ENCODE data around the gene A3GALT2. TPM values are rescaled to one million over a fixed set of nuclear protein-coding genes. Genes with fewer than 3 reads are reported as not detected.

Gene A3GALT2
- total RNA-seq, 1 donor from 2014 or later: 0.71 TPM

DNA sequence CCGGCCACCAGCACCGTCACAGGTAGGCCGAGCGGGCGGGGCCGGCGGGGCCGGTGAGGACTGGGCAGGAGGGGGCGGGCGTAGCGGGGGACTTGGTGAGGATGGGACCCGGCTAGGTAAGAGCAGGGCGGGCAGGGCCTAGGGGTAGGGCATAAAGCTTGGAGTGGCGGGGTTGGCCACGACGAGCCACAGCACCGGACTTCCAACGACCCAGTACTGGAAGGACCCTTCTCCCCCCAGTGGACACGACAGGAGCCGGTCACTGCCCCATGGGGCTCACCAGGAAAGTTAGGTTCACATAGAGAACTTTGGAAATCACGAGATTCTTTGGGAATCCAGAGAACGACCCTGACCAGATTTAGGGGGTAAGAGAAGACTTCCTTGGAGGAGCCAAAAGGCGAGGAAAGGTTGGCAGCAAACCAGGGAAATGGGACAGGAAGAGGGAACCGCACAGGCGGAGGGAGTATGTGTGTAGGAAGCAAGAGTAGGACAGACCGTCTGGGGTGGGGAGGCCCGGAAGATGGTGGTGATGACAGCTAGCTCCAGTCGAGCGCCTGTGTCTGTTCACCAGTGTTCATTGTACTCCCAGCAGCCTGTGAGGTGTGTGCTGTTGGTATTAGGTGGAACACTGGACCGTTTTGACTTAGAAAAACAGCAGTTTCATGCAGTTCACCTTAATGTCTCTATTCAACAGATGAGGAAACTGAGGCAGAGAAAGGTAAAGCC is 44.2 kb downstream of the A3GALT2 start:
- Mint-ChIP-seq H3K9me3 (ENCODE audit: unreplicated experiment) (peaks cover 15% of the 10 kb centered on the region), H3K36me3 (ENCODE audit: unreplicated experiment) (peaks cover 8% of the 10 kb centered on the region), H3K27me3 (ENCODE audit: unreplicated experiment) (peaks cover 4% of the 10 kb centered on the region), H3K27ac (ENCODE audit: unreplicated experiment) (peak overlapping the region; percentile 62), H3K4me1 (ENCODE audit: low read depth, unreplicated experiment) (peaks cover 11% of the 10 kb centered on the region), H3K4me3 (ENCODE audit: unreplicated experiment) (peak overlapping the region; percentile 28)
- DNase-seq: no peak
- TF ChIP-seq, protein P1, sequence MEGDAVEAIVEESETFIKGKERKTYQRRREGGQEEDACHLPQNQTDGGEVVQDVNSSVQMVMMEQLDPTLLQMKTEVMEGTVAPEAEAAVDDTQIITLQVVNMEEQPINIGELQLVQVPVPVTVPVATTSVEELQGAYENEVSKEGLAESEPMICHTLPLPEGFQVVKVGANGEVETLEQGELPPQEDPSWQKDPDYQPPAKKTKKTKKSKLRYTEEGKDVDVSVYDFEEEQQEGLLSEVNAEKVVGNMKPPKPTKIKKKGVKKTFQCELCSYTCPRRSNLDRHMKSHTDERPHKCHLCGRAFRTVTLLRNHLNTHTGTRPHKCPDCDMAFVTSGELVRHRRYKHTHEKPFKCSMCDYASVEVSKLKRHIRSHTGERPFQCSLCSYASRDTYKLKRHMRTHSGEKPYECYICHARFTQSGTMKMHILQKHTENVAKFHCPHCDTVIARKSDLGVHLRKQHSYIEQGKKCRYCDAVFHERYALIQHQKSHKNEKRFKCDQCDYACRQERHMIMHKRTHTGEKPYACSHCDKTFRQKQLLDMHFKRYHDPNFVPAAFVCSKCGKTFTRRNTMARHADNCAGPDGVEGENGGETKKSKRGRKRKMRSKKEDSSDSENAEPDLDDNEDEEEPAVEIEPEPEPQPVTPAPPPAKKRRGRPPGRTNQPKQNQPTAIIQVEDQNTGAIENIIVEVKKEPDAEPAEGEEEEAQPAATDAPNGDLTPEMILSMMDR (IDR thresholded peaks at IDR 0.05; ENCODE audit: partially characterized antibody, unreplicated experiment): no peak

DNA sequence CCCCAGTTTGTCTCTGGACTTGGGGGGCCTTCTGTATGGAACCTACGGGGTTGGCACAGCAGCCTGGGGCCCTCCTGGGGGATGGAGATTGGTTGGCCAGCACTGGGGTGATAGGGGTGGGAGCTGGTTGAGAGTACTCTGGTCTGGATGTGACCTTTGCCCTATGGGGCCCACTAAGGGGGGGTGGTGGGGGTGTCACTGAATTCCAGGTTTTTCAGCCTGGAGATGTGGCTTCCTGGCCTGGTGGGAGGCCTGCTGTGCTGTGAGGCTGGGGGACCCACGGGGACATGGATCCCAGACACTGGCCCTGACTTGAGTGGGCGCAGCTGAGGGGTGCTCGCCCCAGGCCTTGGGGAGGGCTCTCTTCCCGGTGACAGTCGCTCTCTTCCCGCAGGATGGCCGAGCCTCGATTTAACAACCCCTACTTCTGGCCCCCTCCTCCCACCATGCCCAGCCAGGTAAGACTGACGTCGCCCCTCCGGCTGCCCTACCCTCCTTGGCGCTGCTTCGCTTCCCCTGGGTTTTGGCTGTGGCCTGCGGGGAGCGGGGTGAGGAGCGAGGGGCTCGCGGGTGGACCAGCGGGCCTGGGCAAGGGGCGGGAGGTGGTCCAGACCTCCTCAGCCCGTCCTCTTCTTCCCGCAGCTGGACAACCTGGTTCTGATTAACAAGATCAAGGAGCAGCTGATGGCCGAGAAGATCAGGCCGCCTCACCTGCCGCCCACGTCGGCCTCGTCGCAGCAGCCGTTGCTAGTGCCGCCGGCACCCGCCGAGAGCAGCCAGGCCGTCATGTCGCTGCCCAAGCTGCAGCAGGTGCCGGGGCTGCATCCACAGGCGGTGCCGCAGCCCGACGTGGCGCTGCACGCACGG is 45.0 kb downstream of the A3GALT2 start:
- Mint-ChIP-seq H3K4me1 (ENCODE audit: low read depth, unreplicated experiment) (peaks cover 19% of the 10 kb centered on the region), H3K36me3 (ENCODE audit: unreplicated experiment) (peaks cover 8% of the 10 kb centered on the region)

DNA sequence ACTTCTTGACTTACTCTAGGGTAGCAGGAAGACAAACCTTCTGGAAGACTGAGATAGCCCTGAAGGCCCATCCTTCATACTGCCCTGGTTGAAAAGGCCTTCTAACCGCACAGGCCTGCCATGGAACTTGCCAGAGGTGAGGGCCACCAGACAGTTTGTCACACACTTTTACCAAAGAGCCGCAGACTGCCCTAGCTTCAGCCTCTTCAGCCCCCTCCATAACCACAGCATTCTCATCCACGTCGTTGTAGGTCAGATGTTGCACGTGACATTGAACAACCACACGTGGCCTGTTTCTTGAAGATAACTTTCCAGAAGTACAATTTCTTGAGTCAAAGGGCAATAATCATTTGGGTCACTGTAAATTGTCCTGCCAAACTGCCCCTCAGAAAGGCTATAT is 45.7 kb downstream of the A3GALT2 start:
- H3K27me3 Mint-ChIP-seq (ENCODE audit: unreplicated experiment): peaks cover 13% of the 10 kb centered on the region
- no peak overlapping the region for H3K27ac Mint-ChIP-seq (ENCODE audit: unreplicated experiment)
- no peak for DNase-seq
- TF ChIP-seq, protein P1 (IDR thresholded peaks at IDR 0.05; ENCODE audit: partially characterized antibody, unreplicated experiment): no peak
- no peak overlapping the region for H3K4me3 Mint-ChIP-seq (ENCODE audit: unreplicated experiment)
- peaks cover 25% of the 10 kb centered on the region for H3K4me1 Mint-ChIP-seq (ENCODE audit: low read depth, unreplicated experiment)
- H3K9me3 Mint-ChIP-seq (ENCODE audit: unreplicated experiment): peaks cover 24% of the 10 kb centered on the region
- peaks cover 8% of the 10 kb centered on the region for H3K36me3 Mint-ChIP-seq (ENCODE audit: unreplicated experiment)

More for the DNA sequence above, 45.0 kb downstream of the A3GALT2 start:
- DNase-seq: no peak
- TF ChIP-seq, protein P1 (IDR thresholded peaks at IDR 0.05; ENCODE audit: partially characterized antibody, unreplicated experiment): no peak
- Mint-ChIP-seq H3K27me3 (ENCODE audit: unreplicated experiment) (peaks cover 11% of the 10 kb centered on the region), H3K4me3 (ENCODE audit: unreplicated experiment) (no peak overlapping the region), H3K27ac (ENCODE audit: unreplicated experiment) (no peak overlapping the region), H3K9me3 (ENCODE audit: unreplicated experiment) (peaks cover 21% of the 10 kb centered on the region)

DNA sequence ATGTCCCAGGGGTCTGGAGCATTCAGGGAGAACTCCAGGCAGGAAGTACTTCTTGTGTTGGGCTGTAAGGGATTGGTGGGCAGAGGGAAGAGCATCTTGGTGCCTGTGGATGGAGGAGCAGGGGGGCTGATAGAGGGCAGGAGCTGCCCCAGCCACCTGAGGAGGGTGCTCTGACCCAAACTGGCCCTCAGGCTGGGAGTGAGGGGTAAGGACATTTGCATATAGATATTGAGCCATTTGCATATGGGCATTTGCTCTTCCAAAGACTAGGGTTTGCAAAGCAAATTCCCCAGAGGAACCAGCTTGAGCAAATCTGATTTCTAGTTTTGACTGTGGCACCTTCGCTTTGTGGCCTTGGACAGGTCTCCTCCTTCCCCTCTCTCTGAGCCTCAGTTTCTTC is 46.5 kb downstream of the A3GALT2 start:
- H3K4me1 Mint-ChIP-seq (ENCODE audit: low read depth, unreplicated experiment): peaks cover 29% of the 10 kb centered on the region
- peaks cover 24% of the 10 kb centered on the region for H3K9me3 Mint-ChIP-seq (ENCODE audit: unreplicated experiment)
- no peak for DNase-seq
- TF ChIP-seq, protein P1 (IDR thresholded peaks at IDR 0.05; ENCODE audit: partially characterized antibody, unreplicated experiment): no peak
- H3K4me3 Mint-ChIP-seq (ENCODE audit: unreplicated experiment): no peak overlapping the region
- H3K36me3 Mint-ChIP-seq (ENCODE audit: unreplicated experiment): peaks cover 8% of the 10 kb centered on the region
- peaks cover 13% of the 10 kb centered on the region for H3K27me3 Mint-ChIP-seq (ENCODE audit: unreplicated experiment)
- no peak overlapping the region for H3K27ac Mint-ChIP-seq (ENCODE audit: unreplicated experiment)

All from glutamatergic neuron (in vitro differentiated cells).